NCI-H2171 (cell line): ENCODE results near the gene STRIP2.

Source experiments
- DNase-seq: peaks from one replicate; lab custom pipeline; 2025; lab: John Stamatoyannopoulos, UW

STRIP2 gene

GRCh38 chr7:129497156-129497555, 62.9 kb downstream of the STRIP2 start:
- no peak for DNase-seq

DNA sequence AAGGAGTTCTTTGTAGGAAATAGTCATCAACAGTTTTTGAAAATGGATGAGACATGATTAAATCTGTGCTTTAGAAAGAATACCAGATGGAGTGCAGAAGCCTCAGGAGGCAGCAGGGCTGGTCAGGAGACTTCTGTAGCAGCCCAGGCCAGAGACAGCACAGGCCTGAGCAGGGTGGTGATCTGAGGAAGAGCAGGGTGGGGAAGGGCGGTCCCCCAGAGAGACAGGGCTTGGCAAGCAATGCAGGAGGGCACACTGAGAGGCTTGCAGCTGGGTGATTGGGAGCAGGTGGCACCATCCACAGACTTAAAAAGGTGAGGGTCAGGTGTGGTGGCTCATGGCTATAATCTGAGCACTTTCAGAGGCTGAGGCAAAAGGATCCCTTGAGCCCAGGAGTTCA, 63.8 kb downstream of the STRIP2 start:
- no peak for DNase-seq

GRCh38 chr7:129499999-129500398, 65.8 kb downstream of the STRIP2 start:
- no peak for DNase-seq

GRCh38 chr7:129501760-129502707, 67.8 kb downstream of the STRIP2 start, which contains the start of gene SMKR1:
SMKR1 (plus strand) TSS chr7:129502531; CDS start chr7:129502825, 294 bp downstream.
- peak; percentile 75 for DNase-seq

GRCh38 chr7:129502708-129503685, 68.8 kb downstream of the STRIP2 start:
- DNase-seq = no peak

- DNase-seq = no peak
Measured at GRCh38 chr7:129503725-129504124, 69.5 kb downstream of the STRIP2 start.

DNA sequence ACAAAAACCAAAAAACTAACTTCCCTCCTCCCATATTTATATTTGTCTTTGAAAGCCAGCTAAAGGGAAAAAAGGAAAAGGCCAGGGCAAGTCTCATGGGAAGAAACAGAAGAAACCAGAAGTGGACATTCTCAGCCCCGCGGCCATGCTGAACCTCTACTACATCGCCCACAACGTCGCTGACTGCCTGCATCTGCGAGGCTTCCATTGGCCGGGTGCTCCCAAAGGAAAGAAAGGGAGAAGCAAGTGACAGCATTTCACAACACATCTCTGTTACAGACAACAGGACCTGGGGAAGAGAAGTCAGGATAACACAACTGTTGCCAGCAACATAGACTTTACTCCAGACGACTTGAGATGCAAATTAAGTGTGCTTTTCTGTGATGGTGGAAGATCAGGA, 78.0 kb downstream of the STRIP2 start:
- DNase-seq = no peak

DNA sequence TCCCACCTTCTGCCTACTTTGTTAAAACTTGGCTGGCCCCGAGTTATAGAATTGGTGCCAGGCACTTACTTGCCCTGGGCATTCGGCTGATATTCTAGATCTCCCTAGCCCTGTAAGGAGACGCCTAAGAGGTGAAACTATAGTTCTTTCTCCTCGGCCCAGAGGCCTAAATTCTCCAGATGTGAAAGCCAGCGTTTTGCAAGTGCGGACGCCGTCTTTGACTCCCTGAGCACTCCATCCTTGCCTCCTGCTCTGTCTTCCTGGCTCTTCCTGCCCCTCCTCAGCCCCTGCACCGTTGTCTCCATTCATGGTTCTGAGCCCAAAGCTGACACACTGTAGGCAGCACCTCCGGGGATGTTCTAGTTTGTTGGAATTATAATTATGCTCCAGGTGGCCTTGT, 79.3 kb downstream of the STRIP2 start:
- DNase-seq = no peak

- DNase-seq = no peak
Measured at GRCh38 chr7:129514683-129515082, 80.5 kb downstream of the STRIP2 start.

DNA sequence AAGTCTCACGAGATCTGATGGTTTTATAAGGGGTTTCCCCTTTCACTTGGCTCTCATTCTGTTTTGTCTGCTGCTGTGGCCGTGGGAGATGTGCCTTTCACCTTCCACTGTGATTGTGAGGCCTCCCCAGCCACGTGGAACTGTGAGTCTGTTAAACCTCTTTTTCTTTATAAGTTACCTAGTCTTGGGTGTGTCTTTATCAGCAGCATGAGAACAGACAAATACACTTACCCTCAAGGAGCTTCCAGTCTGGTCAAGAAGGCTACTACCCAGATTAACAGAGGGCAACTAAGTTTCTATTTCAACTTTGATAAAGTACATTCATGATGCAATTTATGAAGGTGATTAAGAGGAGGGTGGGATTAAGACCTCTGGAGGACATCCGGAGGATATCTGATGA, 81.1 kb downstream of the STRIP2 start:
- DNase-seq = no peak

DNA sequence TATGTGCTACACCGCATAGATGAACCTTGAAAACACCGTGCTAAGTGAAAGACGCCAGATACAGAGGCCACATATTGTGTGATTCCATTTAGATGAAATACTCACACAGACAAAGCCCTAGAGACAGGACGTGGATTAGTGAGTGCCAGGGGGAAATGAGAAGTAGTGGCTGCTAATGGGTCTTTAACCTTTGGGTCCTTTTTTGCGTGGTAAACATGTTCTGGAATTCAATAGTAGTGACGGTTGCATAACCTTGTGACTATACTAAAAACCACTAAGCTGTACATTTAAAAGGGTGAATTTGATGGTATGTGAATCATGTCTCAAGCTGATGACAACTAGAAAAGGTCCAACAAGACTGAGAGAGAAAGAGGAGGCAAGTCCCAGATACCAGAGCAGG, 83.7 kb downstream of the STRIP2 start:
- DNase-seq = no peak

- DNase-seq = no peak
Measured at GRCh38 chr7:129519464-129519863, 85.2 kb downstream of the STRIP2 start.

- no peak for DNase-seq
Measured at GRCh38 chr7:129522088-129522970, 88.1 kb downstream of the STRIP2 start.

DNA sequence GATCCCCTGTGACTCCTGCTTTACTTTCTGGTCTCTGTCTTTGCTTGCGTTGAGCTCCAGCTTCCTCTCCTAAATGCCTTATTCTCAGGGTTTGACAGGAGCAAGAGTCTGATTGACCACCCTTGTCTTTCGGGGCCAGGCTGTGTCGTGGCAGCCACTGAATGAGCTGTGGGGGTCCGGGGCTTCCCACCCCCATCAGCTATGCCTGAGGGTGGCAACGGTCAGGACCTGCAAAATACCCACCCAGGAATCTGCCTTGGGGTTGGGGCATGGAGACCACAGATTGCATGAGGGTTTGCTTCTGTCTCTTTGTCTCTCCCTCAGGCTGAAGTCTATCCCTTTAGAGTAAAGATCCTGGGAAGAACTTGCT, 88.7 kb downstream of the STRIP2 start:
- no peak for DNase-seq

DNA sequence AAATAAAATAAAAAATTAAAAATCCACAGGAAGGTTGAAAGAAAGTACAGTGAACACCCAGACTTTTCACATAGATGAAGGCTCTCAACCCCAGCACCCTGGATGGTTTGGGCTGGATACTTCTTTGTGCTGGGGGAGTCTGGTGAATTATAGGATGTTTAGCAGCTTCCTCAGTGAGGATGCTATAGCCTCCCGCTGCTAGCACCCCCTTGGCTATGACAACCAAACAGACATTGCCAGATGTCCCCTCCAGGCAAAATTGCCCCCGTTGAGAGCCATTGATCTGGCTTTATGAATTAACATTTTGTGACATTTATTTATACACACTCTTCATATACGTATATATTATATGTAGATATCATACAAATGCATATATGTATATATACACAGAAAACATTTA, 89.7 kb downstream of the STRIP2 start:
- DNase-seq = no peak

DNA sequence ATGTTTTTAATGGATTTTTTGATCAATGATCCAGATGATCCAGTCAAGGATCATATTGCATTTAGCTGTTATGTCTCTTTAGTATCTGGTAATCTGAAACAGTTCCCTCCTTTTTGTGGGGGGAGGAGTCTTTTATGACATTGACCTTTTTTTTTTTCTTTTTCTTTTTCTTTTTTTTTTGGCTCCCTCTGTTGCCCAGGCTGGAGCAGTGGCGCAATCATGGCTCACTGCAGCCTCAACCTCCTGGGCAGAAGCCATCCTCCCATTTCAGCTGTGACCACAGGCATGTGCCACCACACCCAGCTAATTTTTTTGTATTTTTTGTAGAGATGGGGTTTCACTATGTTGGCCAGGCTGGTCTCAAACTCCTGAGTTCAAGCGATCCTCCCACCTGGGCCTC, 90.2 kb downstream of the STRIP2 start:
- peak; percentile 23 for DNase-seq

GRCh38 chr7:129525225-129525862, 91.1 kb downstream of the STRIP2 start:
- no peak for DNase-seq

- DNase-seq = no peak
Measured at GRCh38 chr7:129529643-129530042, 95.4 kb downstream of the STRIP2 start.

GRCh38 chr7:129530795-129531391, 96.7 kb downstream of the STRIP2 start:
- DNase-seq = no peak

DNA sequence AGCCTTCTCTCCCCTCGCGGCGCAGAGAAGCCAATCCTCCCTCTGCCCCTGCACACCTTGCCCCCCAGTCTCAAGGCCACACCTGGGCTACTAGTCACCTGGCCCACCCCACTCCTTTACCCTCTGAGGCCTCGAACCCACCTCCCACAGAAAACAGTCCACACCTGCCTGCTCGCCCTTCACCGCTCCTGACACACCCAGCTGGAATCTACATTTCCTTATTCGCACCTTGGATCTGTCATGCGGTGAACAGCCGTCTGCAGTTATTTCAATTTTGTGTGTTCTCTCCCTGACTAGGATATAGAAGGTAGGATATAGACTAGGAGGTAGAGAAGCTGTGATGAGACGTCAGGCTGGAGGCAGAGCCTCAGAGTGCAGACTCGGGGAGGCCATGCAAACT, 97.5 kb downstream of the STRIP2 start:
- DNase-seq = no peak

GRCh38 chr7:129532375-129532774, 98.1 kb downstream of the STRIP2 start:
- no peak for DNase-seq
